Endothelial cell (in vitro differentiated cells): ENCODE measurements around the gene RNF224. TPM values are rescaled to one million over a fixed set of nuclear protein-coding genes. Genes with fewer than 3 reads are reported as not detected.

Experiments used
- DNase-seq: peaks from one replicate; pipeline ENCODE4 v3.0.0; 2021; ENCODE audit warnings: low spot score
- H3K27ac Mint-ChIP-seq: one replicate; pipeline ENCODE4 v1.8.0; 2021; ENCODE audit warnings: mixed read lengths, inconsistent platforms; ENCODE audit not compliant: unreplicated experiment
- H3K27me3 Mint-ChIP-seq: one replicate; pipeline ENCODE4 v1.8.0; 2021; ENCODE audit warnings: mild to moderate bottlenecking, moderate library complexity, mixed read lengths, inconsistent platforms; ENCODE audit not compliant: unreplicated experiment
- H3K36me3 Mint-ChIP-seq: one replicate; pipeline ENCODE4 v1.8.0; 2021; ENCODE audit warnings: mild to moderate bottlenecking, low read depth, mixed read lengths, inconsistent platforms; ENCODE audit not compliant: unreplicated experiment
- H3K4me1 Mint-ChIP-seq: one replicate; pipeline ENCODE4 v1.8.0; 2021; ENCODE audit warnings: mild to moderate bottlenecking, mixed read lengths, inconsistent platforms; ENCODE audit not compliant: unreplicated experiment
- H3K4me3 Mint-ChIP-seq: one replicate; pipeline ENCODE4 v1.8.0; 2021; ENCODE audit warnings: mild to moderate bottlenecking, mixed read lengths, inconsistent platforms; ENCODE audit not compliant: unreplicated experiment
- H3K9me3 Mint-ChIP-seq: one replicate; pipeline ENCODE4 v1.8.0; 2021; ENCODE audit warnings: mixed read lengths, inconsistent platforms; ENCODE audit not compliant: unreplicated experiment
- CTCF ChIP-seq: fragments of 200-600 bp; sonication (generic); IDR thresholded peaks from one replicate; pipeline ENCODE4 v1.5.0; 2021; ENCODE audit warnings: antibody characterized with exemption; ENCODE audit not compliant: unreplicated experiment
- total RNA-seq: library from RNA; stranded (reverse); fragmentation: NEBNext Ultra II Directional; extraction: Animal tissue kit (Norgen Biotek cat#: 25700); gene quantifications from one replicate; pipeline ENCODE4 v1.2.1, GENCODE V29; 2021; ENCODE audit not compliant: unreplicated experiment

The RNF224 gene
- total RNA-seq, 1 donor from 2014 or later = not detected

- TF ChIP-seq CTCF = no peak
- Mint-ChIP-seq H3K4me3 (peak overlapping the region; percentile 59), H3K27me3 (peaks cover 12% of the 10 kb centered on the region), H3K9me3 (no peaks in the 10 kb centered on the region), H3K4me1 (peaks cover 6% of the 10 kb centered on the region), H3K27ac (peak overlapping the region; percentile 48), H3K36me3 (peaks cover 13% of the 10 kb centered on the region)
- no peak for DNase-seq
These were observed 13.9 kb upstream of the RNF224 start for GRCh38 chr9:137213160-137214060.

DNA sequence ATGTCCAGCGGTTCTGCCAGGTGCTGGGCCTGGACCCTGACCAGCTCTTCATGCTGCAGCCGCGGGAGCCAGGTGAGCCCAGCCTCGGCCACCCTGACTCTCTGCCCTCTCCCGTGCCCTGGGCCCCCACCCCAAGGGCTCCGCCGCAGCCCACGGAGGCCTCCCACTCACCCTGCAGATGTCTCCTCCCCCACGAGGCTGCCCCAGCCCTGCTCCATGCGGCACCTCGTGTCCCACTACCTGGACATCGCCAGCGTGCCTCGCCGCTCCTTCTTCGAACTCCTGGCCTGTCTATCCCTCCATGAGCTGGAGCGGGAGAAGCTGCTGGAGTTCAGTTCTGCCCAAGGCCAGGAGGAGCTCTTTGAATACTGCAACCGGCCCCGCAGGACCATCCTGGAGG lies 12.7 kb upstream of the RNF224 start:
- Mint-ChIP-seq H3K27ac (no peak overlapping the region), H3K4me3 (no peak overlapping the region), H3K36me3 (peaks cover 11% of the 10 kb centered on the region), H3K9me3 (no peaks in the 10 kb centered on the region), H3K4me1 (peaks cover 6% of the 10 kb centered on the region), H3K27me3 (peaks cover 9% of the 10 kb centered on the region)
- no peak for TF ChIP-seq CTCF
- no peak for DNase-seq

- peaks cover 9% of the 10 kb centered on the region for H3K27me3 Mint-ChIP-seq
- H3K36me3 Mint-ChIP-seq = peaks cover 11% of the 10 kb centered on the region
- H3K9me3 Mint-ChIP-seq = no peaks in the 10 kb centered on the region
- DNase-seq = no peak
- H3K4me3 Mint-ChIP-seq = no peak overlapping the region
- no peak overlapping the region for H3K27ac Mint-ChIP-seq
- no peak for TF ChIP-seq CTCF
- H3K4me1 Mint-ChIP-seq = peaks cover 6% of the 10 kb centered on the region
These were observed 11.9 kb upstream of the RNF224 start for GRCh38 chr9:137215196-137215986.

- no peak overlapping the region for H3K27ac Mint-ChIP-seq
- H3K4me1 Mint-ChIP-seq = peaks cover under 1% of the 10 kb centered on the region
- DNase-seq = no peak
- no peaks in the 10 kb centered on the region for H3K9me3 Mint-ChIP-seq
- peaks cover 6% of the 10 kb centered on the region for H3K36me3 Mint-ChIP-seq
- no peak for TF ChIP-seq CTCF
- H3K4me3 Mint-ChIP-seq = no peak overlapping the region
- peaks cover 8% of the 10 kb centered on the region for H3K27me3 Mint-ChIP-seq
These were observed 10.9 kb upstream of the RNF224 start for GRCh38 chr9:137216188-137216965.
